Fibroblast of villous mesenchyme (primary cell): ENCODE results near the gene SNX30. TPM values are rescaled to one million over a fixed set of nuclear protein-coding genes. Genes with fewer than 3 reads are reported as not detected.

ENCODE experiments used
- DNase-seq: peaks from one replicate; pipeline ENCODE4 v3.0.0-alpha.2; 2010; ENCODE audit warnings: low read depth
- H3K4me3 ChIP-seq: 2 replicates; pipeline ENCODE4 v1.5.1; 2011; ENCODE audit warnings: low read depth, mild to moderate bottlenecking, low read length
- CTCF ChIP-seq: IDR thresholded peaks from 2 replicates; pipeline ENCODE4 v1.5.1; 2012; ENCODE audit warnings: low read depth, mild to moderate bottlenecking, low read length; ENCODE audit not compliant: insufficient read depth
- total RNA-seq: library from RNA; depleted of rRNA; stranded (reverse); fragments of >200 nt; gene quantifications from 2 replicates; pipeline ENCODE4 v1.2.3, GENCODE V29; 2012

SNX30 gene
- total RNA-seq, 1 donor: 27.6 TPM

- H3K4me3 ChIP-seq: no peak overlapping the region
- TF ChIP-seq CTCF: no peak
- no peak for DNase-seq
Observed at GRCh38 chr9:112891521-112891920, 141.0 kb downstream of the SNX30 start.

GRCh38 chr9:112892981-112893380 lies 142.4 kb downstream of the SNX30 start:
- DNase-seq: no peak
- TF ChIP-seq CTCF: no peak
- no peak overlapping the region for H3K4me3 ChIP-seq

GRCh38 chr9:112894041-112894440 lies 143.5 kb downstream of the SNX30 start:
- no peak for DNase-seq
- no peak for TF ChIP-seq CTCF

GRCh38 chr9:112894699-112895098 lies 144.1 kb downstream of the SNX30 start:
- H3K4me3 ChIP-seq: no peak overlapping the region
- TF ChIP-seq CTCF: no peak
- no peak for DNase-seq

More at GRCh38 chr9:112894041-112894440, 143.5 kb downstream of the SNX30 start:
- no peak overlapping the region for H3K4me3 ChIP-seq

GRCh38 chr9:112896131-112896530 lies 145.6 kb downstream of the SNX30 start:
- no peak for TF ChIP-seq CTCF
- no peak for DNase-seq
- no peak overlapping the region for H3K4me3 ChIP-seq

- no peak for TF ChIP-seq CTCF
- no peak overlapping the region for H3K4me3 ChIP-seq
- peak; percentile 60 for DNase-seq
Observed at GRCh38 chr9:112898872-112899311, 148.3 kb downstream of the SNX30 start.

GRCh38 chr9:112900488-112900887 lies 149.9 kb downstream of the SNX30 start:
- TF ChIP-seq CTCF: no peak
- no peak for DNase-seq
- H3K4me3 ChIP-seq: no peak overlapping the region
